ENCODE measurements around the gene MCTP1. TPM values are rescaled to one million over a fixed set of nuclear protein-coding genes. Genes with fewer than 3 reads are reported as not detected.

The MCTP1 gene
- total RNA-seq, 4 donors from 2014 or later: 11.2 to 43.6 (median 16.8) TPM

GRCh38 chr5:95317687-95318086 is 32.8 kb upstream of the MCTP1 start:
- no peak for TF ChIP-seq POLR2AphosphoS5 (IDR thresholded peaks at IDR 0.05)
- TF ChIP-seq POLR2A (IDR thresholded peaks at IDR 0.05; ENCODE audit: low read depth): no peak
- no peak for TF ChIP-seq EP300 (IDR thresholded peaks at IDR 0.05)
- no peak for TF ChIP-seq CTCF (IDR thresholded peaks at IDR 0.05)
- Histone ChIP-seq H3K27me3 (no peaks in the 10 kb centered on the region), H3K9me3 (no peaks in the 10 kb centered on the region), H3K4me3 (no peak overlapping the region), H3K36me3 (no peaks in the 10 kb centered on the region), H3K27ac (replicated peaks in 1 of 4) (no peak overlapping the region), H3K4me1 (no peaks in the 10 kb centered on the region)
- DNase-seq (ENCODE audit: extremely low spot score): no peak
- 50% methylated on average over 4 of the region's 4 CpGs for WGBS
- intact Hi-C loops (cut with DNase I): no loop called here

GRCh38 chr5:95317085-95317484 is 32.2 kb upstream of the MCTP1 start:
- 83% methylated on average over 2 of the region's 2 CpGs for WGBS
- intact Hi-C loops (cut with DNase I): no loop called here

GRCh38 chr5:95304711-95305110 is 19.8 kb upstream of the MCTP1 start:
- Histone ChIP-seq H3K4me3 (no peak overlapping the region), H3K36me3 (no peaks in the 10 kb centered on the region), H3K27me3 (no peaks in the 10 kb centered on the region), H3K27ac (replicated peaks in 1 of 4) (no peak overlapping the region), H3K9me3 (no peaks in the 10 kb centered on the region), H3K4me1 (no peaks in the 10 kb centered on the region)
- 86% methylated on average over 2 of the region's 2 CpGs for WGBS
- DNase-seq (ENCODE audit: extremely low spot score): no peak
- TF ChIP-seq CTCF (IDR thresholded peaks at IDR 0.05) (no peak), EP300 (IDR thresholded peaks at IDR 0.05) (no peak), POLR2AphosphoS5 (IDR thresholded peaks at IDR 0.05) (no peak), POLR2A (IDR thresholded peaks at IDR 0.05; ENCODE audit: low read depth) (no peak)
- intact Hi-C loops (cut with DNase I): no loop called here

More at GRCh38 chr5:95317085-95317484, 32.2 kb upstream of the MCTP1 start:
- no peak for DNase-seq (ENCODE audit: extremely low spot score)
- Histone ChIP-seq H3K9me3 (no peaks in the 10 kb centered on the region), H3K27me3 (no peaks in the 10 kb centered on the region), H3K36me3 (no peaks in the 10 kb centered on the region), H3K27ac (replicated peaks in 1 of 4) (no peak overlapping the region), H3K4me1 (no peaks in the 10 kb centered on the region), H3K4me3 (no peak overlapping the region)
- TF ChIP-seq POLR2AphosphoS5 (IDR thresholded peaks at IDR 0.05) (no peak), POLR2A (IDR thresholded peaks at IDR 0.05; ENCODE audit: low read depth) (no peak), CTCF (IDR thresholded peaks at IDR 0.05) (no peak)

- WGBS: 84% methylated on average over 1 of the region's 1 CpG
- H3K36me3 ChIP-seq: no peaks in the 10 kb centered on the region
- no peak overlapping the region for H3K27ac ChIP-seq (replicated peaks in 1 of 4)
- H3K9me3 ChIP-seq: no peaks in the 10 kb centered on the region
- H3K27me3 ChIP-seq: peaks cover 0 to 8% (median 0%) of the 10 kb centered on the region in 4 donors
- intact Hi-C loops (cut with DNase I): no loop called here
- no peak for DNase-seq (ENCODE audit: extremely low spot score)
- no peak overlapping the region for H3K4me3 ChIP-seq
- no peaks in the 10 kb centered on the region for H3K4me1 ChIP-seq
- TF ChIP-seq POLR2A (IDR thresholded peaks at IDR 0.05; ENCODE audit: low read depth) (no peak), EP300 (IDR thresholded peaks at IDR 0.05) (no peak), CTCF (IDR thresholded peaks at IDR 0.05) (no peak), POLR2AphosphoS5 (IDR thresholded peaks at IDR 0.05) (no peak)
Measured at GRCh38 chr5:95298651-95299050, 13.8 kb upstream of the MCTP1 start.

- intact Hi-C loops (cut with DNase I): no loop called here
Measured at GRCh38 chr5:95296291-95296690, 11.4 kb upstream of the MCTP1 start.

More at GRCh38 chr5:95296291-95296690, 11.4 kb upstream of the MCTP1 start:
- Histone ChIP-seq H3K4me3 (no peak overlapping the region), H3K36me3 (no peaks in the 10 kb centered on the region), H3K4me1 (no peaks in the 10 kb centered on the region), H3K27me3 (peaks cover 0 to 9% (median 0%) of the 10 kb centered on the region in 4 donors), H3K9me3 (no peaks in the 10 kb centered on the region), H3K27ac (replicated peaks in 1 of 4) (no peak overlapping the region)
- DNase-seq (ENCODE audit: extremely low spot score): no peak
- no peak for TF ChIP-seq EP300 (IDR thresholded peaks at IDR 0.05)
- no peak for TF ChIP-seq POLR2A (IDR thresholded peaks at IDR 0.05; ENCODE audit: low read depth)
- no peak for TF ChIP-seq POLR2AphosphoS5 (IDR thresholded peaks at IDR 0.05)
- TF ChIP-seq CTCF (IDR thresholded peaks at IDR 0.05): no peak
- WGBS: 82% methylated on average over 2 of the region's 2 CpGs

All from esophagus muscularis mucosa (tissue), 4 donors.